Measurements from ENCODE around the gene MADCAM1. TPM values are rescaled to one million over a fixed set of nuclear protein-coding genes. Genes with fewer than 3 reads are reported as not detected.

MADCAM1 gene
- total RNA-seq, 1 donor from 2014 or later = 1.2 TPM

DNA sequence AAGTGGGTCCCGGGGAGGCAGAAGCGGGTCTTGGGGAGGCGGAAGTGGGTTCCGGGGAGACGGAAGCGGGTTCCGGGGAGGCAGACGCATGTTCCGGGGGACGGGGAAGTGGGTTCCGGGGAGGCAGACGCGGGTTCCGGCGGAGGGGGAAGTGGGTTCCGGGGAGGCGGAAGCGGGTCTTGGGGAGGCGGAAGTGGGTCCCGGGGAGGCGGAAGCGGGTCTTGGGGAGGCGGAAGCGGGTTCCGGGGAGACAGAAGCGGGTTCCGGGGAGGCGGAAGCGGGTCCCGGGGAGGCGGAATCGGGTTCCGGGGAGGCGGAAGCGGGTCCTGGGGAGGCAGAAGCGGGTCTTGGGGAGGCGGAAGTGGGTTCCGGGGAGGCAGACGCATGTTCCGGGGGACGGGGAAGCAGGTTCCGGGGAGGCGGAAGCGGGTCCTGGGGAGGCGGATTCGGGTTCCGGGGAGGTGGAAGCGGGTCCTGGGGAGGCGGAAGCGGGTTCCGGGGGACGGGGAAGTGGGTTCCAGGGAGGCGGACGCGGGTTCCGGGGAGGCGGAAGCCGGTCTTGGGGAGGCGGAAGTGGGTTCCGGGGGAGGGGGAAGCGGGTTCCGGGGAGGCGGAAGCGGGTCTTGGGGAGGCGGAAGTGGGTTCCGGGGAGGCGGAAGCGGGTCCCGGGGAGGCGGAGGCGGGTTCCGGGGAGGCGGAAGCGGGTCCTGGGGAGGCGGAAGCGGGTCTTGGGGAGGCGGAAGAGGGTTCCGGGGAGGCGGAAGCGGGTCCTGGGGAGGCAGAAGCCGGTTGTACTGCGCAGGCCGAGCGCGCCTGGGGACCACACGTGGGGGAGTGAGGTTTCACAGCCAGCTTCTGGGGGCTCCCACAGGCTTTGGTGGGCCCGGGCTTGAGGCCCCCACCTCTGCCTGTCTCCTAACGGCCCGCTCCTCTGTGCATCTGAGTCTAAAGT lies 37.9 kb upstream of the MADCAM1 start:
- no peak for ATAC-seq
- Histone ChIP-seq H3K27ac (no peak overlapping the region), H3K27me3 (no peaks in the 10 kb centered on the region), H3K4me1 (peaks cover 11% of the 10 kb centered on the region), H3K4me3 (no peak overlapping the region), H3K36me3 (no peaks in the 10 kb centered on the region), H3K9me3 (no peaks in the 10 kb centered on the region)
- DNase-seq = no peak
- TF ChIP-seq CTCF (IDR thresholded peaks at IDR 0.05) = no peak
- intact Hi-C loops (cut with DNase I) = no loop called here

DNA sequence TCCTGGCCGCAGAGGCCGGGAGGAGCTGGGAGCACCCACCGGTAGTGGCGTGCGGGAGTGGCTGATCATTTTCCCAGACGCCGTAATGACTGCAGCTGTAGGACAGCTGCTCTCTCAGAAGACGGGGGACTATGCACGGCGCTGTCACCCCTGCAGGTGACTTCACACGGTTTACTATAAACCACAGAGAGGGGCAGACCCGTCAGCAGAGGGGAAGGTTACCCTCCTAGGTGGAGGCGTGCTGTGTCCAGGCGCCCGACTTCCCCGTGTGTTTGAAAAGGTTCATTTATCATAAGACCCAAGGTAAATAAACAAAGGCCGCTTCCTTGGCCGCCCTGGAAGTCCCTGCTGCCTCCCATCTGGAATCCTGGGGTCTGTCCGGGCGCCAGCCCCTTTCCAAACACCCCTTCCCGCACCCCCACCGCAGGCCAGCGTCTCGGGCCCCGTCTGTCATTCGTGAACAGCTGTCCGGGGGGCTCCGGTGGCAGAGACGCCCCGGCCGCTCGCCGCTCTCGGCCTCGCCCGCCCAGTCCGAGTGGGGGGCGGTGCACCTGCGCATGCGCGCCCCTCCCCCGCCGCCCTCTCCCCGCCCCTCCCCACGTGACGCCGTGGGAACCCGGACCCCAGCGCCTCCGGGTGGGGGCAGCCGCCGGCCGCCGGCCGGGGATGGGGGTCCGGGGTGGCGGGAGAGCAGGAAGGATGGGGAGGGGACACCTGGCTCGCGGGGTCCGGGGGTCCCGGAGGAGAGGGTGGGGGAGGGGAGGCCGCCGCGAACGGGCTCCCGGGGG lies 36.4 kb upstream of the MADCAM1 start:
- Histone ChIP-seq H3K36me3 (no peaks in the 10 kb centered on the region), H3K27me3 (no peaks in the 10 kb centered on the region), H3K27ac (peak overlapping the region; percentile 81), H3K4me1 (peaks cover 11% of the 10 kb centered on the region), H3K9me3 (no peaks in the 10 kb centered on the region), H3K4me3 (peak overlapping the region; percentile 76)
- peak; percentile 83 for DNase-seq
- ATAC-seq = peak; percentile 74
- intact Hi-C loops (cut with DNase I) = no loop called here
- no peak for TF ChIP-seq CTCF (IDR thresholded peaks at IDR 0.05)

DNA sequence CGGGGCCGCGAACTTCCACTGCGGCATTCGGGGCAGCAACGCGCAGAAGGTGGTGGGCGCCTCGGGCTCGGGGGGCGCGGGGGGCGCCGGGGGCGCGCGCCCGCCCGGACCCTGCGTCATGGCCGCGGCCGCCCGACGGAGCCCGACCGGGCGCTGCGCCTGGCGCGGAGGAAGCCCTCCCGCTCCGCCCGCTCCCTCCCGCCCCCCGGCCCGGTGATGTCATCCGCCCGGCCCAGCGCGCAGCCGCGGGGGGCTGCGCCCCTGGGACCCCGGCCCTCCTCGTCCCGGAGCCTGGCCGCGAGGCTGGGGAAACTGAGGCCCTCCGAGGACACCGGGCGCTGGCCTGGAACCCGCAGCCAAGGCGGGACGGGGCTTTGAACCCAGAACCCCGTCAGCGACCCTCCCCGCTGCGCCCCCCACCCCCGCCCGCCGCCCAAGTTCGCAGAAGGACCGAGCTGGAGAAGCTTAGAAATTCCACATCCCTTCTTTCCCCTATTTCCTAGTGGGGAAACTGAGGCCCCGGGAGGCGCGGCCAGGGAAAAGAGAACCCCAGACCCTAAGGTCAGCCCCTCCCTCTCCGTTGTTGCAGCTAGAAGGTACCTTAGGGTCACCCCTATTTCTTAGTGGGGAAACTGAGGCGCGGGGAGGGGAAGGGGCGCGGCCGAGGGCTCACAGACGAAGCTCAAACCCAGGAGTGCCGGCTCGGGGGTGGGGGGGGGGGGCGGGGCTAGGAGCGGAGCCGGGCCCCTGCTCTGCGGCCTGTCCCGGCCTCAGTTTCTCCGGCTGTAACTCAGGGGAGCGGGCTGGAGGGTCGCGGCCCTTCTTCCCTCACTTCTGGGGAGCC lies 35.2 kb upstream of the MADCAM1 start, which contains the start of gene SHC2:
SHC2 (minus strand) TSS at position 157 of the 844 bp plus-strand sequence; CDS start at position 120, 37 bp downstream.
- no peaks in the 10 kb centered on the region for H3K9me3 ChIP-seq
- peaks cover 11% of the 10 kb centered on the region for H3K4me1 ChIP-seq
- no peaks in the 10 kb centered on the region for H3K36me3 ChIP-seq
- intact Hi-C loops (cut with DNase I) = no loop called here
- ATAC-seq (peak; percentile 20), DNase-seq (no peak)
- no peak for TF ChIP-seq CTCF (IDR thresholded peaks at IDR 0.05)
- H3K4me3 ChIP-seq = peak within 1 kb of the TSS; percentile 76
- H3K27me3 ChIP-seq = no peaks in the 10 kb centered on the region
- peak within 1 kb of the TSS; percentile 81 for H3K27ac ChIP-seq

DNA sequence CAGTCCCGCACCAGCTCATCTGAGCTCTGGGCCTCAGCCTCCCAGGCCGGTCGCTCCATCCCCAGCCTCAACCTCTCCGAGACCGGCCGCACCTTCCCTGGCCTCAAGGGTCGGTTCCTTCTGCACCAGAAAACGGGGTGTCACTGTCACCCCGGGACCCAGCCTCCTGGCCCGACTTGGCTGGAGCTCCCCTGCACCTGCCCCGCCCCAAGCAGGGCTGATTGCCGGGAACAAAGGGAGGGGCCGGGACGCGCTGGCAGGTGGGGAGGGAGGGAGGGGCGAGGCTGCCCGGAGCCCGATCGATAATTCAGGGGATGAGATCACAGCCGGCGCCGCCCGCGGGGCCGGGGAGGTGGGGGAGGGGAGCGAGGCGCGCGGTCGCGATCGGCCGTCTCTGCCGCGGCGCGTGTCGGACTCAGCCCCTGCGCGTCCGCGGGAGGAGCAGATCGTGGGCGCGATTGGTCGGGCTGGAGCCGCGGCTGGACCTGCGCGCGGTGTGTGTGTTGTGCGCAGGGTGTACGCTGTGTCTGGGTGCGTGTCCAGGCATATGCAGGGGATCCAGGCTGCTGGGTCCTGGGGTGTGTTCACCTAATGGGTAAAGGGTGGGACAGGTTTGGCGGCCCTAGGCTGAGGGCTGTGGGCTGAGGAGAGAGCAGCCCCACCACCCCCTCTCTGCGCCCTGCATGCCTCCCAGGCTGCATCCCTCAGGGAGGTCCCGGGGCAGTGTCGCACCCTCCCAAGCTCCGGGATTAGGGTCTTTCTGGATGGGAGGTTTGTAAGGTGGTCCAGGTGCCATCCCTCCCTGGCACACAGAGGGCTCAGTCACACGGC lies 34.4 kb upstream of the MADCAM1 start:
- H3K27ac ChIP-seq = no peak overlapping the region
- H3K36me3 ChIP-seq = no peaks in the 10 kb centered on the region
- ATAC-seq = peak; percentile 49
- H3K4me1 ChIP-seq = peaks cover 11% of the 10 kb centered on the region
- H3K4me3 ChIP-seq = peak overlapping the region; percentile 41
- peak; percentile 76 for DNase-seq
- intact Hi-C loops (cut with DNase I) = no loop called here
- H3K9me3 ChIP-seq = no peaks in the 10 kb centered on the region
- TF ChIP-seq CTCF (IDR thresholded peaks at IDR 0.05) = no peak
- H3K27me3 ChIP-seq = no peaks in the 10 kb centered on the region
